ENCODE data around the gene SUGP1. TPM values are rescaled to one million over a fixed set of nuclear protein-coding genes. Genes with fewer than 3 reads are reported as not detected.

The SUGP1 gene
- total RNA-seq, 1 donor from 2014 or later = 73.0 TPM

DNA sequence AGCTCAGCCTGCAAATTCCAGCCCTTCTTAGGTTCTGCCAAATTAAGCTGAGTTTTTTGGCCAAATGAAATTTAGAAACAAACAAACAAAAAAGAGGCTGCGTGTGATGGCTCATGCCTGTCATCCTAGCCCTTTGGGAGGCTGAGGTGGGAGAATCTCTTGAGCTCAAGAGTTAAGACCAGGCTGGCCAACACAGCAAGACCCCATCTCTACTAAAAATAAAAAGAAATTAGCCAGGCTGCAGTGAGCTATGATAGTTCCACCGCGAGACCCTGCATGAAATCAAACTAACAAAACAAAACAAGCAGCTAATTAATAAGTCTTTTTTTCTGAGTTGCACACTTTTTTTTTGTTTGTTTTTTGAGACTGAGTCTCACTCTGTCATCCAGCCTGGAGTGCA is 90.6 kb downstream of the SUGP1 start:
- Mint-ChIP-seq H3K36me3 (ENCODE audit: low read depth) (no peaks in the 10 kb centered on the region), H3K27ac (no peak overlapping the region), H3K9me3 (peaks cover 6% of the 10 kb centered on the region), H3K4me1 (peaks cover 4% of the 10 kb centered on the region), H3K27me3 (peaks cover 22% of the 10 kb centered on the region), H3K4me3 (no peak overlapping the region)
- DNase-seq (no peak), ATAC-seq (ENCODE audit: low read depth) (no peak)
- ChIA-PET POLR2A (no interaction called here), CTCF (no interaction called here)
- TF ChIP-seq, protein P1, sequence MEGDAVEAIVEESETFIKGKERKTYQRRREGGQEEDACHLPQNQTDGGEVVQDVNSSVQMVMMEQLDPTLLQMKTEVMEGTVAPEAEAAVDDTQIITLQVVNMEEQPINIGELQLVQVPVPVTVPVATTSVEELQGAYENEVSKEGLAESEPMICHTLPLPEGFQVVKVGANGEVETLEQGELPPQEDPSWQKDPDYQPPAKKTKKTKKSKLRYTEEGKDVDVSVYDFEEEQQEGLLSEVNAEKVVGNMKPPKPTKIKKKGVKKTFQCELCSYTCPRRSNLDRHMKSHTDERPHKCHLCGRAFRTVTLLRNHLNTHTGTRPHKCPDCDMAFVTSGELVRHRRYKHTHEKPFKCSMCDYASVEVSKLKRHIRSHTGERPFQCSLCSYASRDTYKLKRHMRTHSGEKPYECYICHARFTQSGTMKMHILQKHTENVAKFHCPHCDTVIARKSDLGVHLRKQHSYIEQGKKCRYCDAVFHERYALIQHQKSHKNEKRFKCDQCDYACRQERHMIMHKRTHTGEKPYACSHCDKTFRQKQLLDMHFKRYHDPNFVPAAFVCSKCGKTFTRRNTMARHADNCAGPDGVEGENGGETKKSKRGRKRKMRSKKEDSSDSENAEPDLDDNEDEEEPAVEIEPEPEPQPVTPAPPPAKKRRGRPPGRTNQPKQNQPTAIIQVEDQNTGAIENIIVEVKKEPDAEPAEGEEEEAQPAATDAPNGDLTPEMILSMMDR (IDR thresholded peaks at IDR 0.05) = no peak
- intact Hi-C loops (cut with micrococcal nuclease) = no loop called here

DNA sequence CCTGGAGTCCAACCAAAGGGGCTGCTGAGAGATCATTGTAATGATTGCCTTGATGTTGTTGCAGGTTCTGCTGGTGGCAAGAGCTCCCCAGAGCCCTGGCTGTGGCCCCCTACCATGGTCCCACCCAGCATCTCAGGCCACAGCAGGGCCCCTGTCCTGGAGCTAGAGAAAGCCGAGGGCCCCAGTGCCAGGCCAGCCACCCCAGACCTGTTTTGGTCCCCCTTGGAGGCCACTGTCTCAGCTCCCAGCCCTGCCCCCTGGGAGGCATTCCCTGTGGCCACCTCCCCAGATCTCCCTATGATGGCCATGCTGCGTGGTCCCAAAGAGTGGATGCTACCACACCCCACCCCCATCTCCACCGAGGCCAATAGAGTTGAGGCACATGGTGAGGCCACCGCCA is 93.1 kb downstream of the SUGP1 start:
- no peaks in the 10 kb centered on the region for H3K9me3 Mint-ChIP-seq
- peaks cover 4% of the 10 kb centered on the region for H3K4me1 Mint-ChIP-seq
- no peak overlapping the region for H3K4me3 Mint-ChIP-seq
- H3K36me3 Mint-ChIP-seq (ENCODE audit: low read depth) = no peaks in the 10 kb centered on the region
- DNase-seq (no peak), ATAC-seq (ENCODE audit: low read depth) (no peak)
- TF ChIP-seq, protein P1 (IDR thresholded peaks at IDR 0.05) = no peak
- H3K27me3 Mint-ChIP-seq = peaks cover 22% of the 10 kb centered on the region
- no peak overlapping the region for H3K27ac Mint-ChIP-seq
- POLR2A ChIA-PET = interaction anchor here (0.6 kb wide), 1 partner anchor 100 kb away, joined by 7 read pairs; no protein-coding TSS in a partner anchor
- CTCF ChIA-PET = no interaction called here
- intact Hi-C loops (cut with micrococcal nuclease) = no loop called here

DNA sequence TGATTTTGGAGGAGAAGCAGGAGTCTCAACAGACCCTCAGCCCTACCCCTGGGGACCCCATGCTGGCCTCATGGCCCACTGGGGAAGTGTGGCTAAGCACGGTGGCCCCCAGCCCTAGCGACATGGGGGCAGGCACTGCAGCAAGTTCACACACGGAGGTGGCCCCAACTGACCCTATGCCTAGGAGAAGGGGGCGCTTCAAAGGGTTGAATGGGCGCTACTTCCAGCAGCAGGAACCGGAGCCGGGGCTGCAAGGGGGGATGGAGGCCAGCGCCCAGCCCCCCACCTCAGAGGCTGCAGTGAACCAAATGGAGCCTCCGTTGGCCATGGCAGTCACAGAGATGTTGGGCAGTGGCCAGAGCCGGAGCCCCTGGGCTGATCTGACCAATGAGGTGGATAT is 93.6 kb downstream of the SUGP1 start:
- H3K27me3 Mint-ChIP-seq = peaks cover 19% of the 10 kb centered on the region
- no peak for DNase-seq
- H3K9me3 Mint-ChIP-seq = no peaks in the 10 kb centered on the region
- ChIA-PET POLR2A (no interaction called here), CTCF (no interaction called here)
- TF ChIP-seq, protein P1 (IDR thresholded peaks at IDR 0.05) = no peak
- H3K36me3 Mint-ChIP-seq (ENCODE audit: low read depth) = no peaks in the 10 kb centered on the region
- no peak overlapping the region for H3K4me3 Mint-ChIP-seq
- H3K4me1 Mint-ChIP-seq = peaks cover 4% of the 10 kb centered on the region
- H3K27ac Mint-ChIP-seq = no peak overlapping the region
- ATAC-seq (ENCODE audit: low read depth) = no peak
- intact Hi-C loops (cut with micrococcal nuclease) = no loop called here

DNA sequence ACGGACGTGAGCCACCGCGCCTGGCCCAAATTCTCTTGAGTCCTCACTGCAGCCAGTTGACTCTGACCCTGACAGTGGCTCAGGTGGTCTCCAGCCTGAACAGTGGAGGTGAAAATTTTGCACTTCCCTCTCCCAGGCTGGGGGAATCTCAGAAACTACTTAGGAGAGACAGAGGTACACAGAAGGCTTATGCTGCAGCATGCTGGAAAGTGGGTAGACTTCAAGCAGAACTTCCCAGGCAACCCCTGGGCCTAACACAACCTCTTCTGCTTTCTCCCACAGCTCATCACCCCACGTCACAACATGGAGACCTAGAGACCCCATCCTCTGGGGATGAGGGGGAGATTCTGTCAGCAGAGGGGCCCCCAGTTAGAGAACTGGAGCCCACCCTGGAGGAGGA is 94.1 kb downstream of the SUGP1 start:
- TF ChIP-seq, protein P1 (IDR thresholded peaks at IDR 0.05) = no peak
- Mint-ChIP-seq H3K4me1 (peaks cover 4% of the 10 kb centered on the region), H3K36me3 (ENCODE audit: low read depth) (no peaks in the 10 kb centered on the region), H3K9me3 (no peaks in the 10 kb centered on the region), H3K27ac (no peak overlapping the region), H3K4me3 (no peak overlapping the region), H3K27me3 (peaks cover 19% of the 10 kb centered on the region)
- intact Hi-C loops (cut with micrococcal nuclease) = no loop called here
- ChIA-PET POLR2A (no interaction called here), CTCF (interaction anchor here (0.6 to 2.1 kb wide), 2 partner anchors 34 to 80 kb away, joined by 3 to 9 read pairs; partner anchors contain the start of genes BORCS8 and RFXANK)
- DNase-seq (no peak), ATAC-seq (ENCODE audit: low read depth) (no peak)

Other genes with a start within 250 kb of the SUGP1 start
- 20.8 and 22.6 TPM in 2 replicates for gene TMEM161A, start 182.0 kb downstream of the SUGP1 start, total RNA-seq
- gene MEF2B, start 150.2 kb downstream of the SUGP1 start, total RNA-seq = 11.7 and 15.5 TPM in 2 replicates
- 51.8 and 52.3 TPM in 2 replicates for gene BORCS8, start 128.4 kb downstream of the SUGP1 start, total RNA-seq
- gene RFXANK, start 128.3 kb downstream of the SUGP1 start, total RNA-seq = 95.4 and 96.9 TPM in 2 replicates
- 37.1 and 39.2 TPM in 2 replicates for gene NR2C2AP, start 117.1 kb downstream of the SUGP1 start, total RNA-seq
- not detected in 2 replicates for gene NCAN, start 108.6 kb downstream of the SUGP1 start, total RNA-seq
- not detected in 2 replicates for gene TM6SF2, start 47.2 kb downstream of the SUGP1 start, total RNA-seq
- 107 and 126 TPM in 2 replicates for gene MAU2, start 320 bp upstream of the SUGP1 start, total RNA-seq
- gene GATAD2A, start 85.2 kb upstream of the SUGP1 start, total RNA-seq = 116 and 126 TPM in 2 replicates
- gene TSSK6, start 195.0 kb upstream of the SUGP1 start, total RNA-seq = 4.0 and 4.3 TPM in 2 replicates
- gene NDUFA13, start 195.7 kb upstream of the SUGP1 start, total RNA-seq = 294 and 317 TPM in 2 replicates
- 7.8 and 9.1 TPM in 2 replicates for gene YJEFN3, start 208.4 kb upstream of the SUGP1 start, total RNA-seq
- 0.27 and 0.29 TPM in 2 replicates for gene CILP2, start 217.8 kb upstream of the SUGP1 start, total RNA-seq

Measured in activated B cell treated with CpG ODN at 0.5 μM for 24 hours (primary cell).